COLO668 (cell line): ENCODE results near the gene ATP7A.
"Not testable (repeated sequence)": the region's sequence is repeated elsewhere in the genome, so short reads cannot be mapped to it uniquely, and the experiment has no call there.

Experiments used
- DNase-seq: peaks from one replicate; lab custom pipeline; 2025; ENCODE audit not compliant: unreplicated experiment; lab: John Stamatoyannopoulos, UW

The ATP7A gene

GRCh38 chrX:77910108-77910840 lies at the start of gene ATP7A:
TSS of gene ATP7A (plus strand) at chrX:77910693. CDS start at chrX:77971642, 60,949 bp downstream.
- peak; percentile 93 for DNase-seq

GRCh38 chrX:77875372-77875771 lies 35.1 kb upstream of the ATP7A start:
- no peak for DNase-seq

- not testable (repeated sequence) for DNase-seq
Observed at GRCh38 chrX:77881418-77881817, 29.1 kb upstream of the ATP7A start.

- DNase-seq: no peak
Observed at GRCh38 chrX:77892887-77893286, 17.6 kb upstream of the ATP7A start.

- DNase-seq: no peak
Observed at GRCh38 chrX:77893713-77894112, 16.8 kb upstream of the ATP7A start.

- DNase-seq: peak; percentile 91
Observed at GRCh38 chrX:77894921-77895886, 15.3 kb upstream of the ATP7A start, which contains the start of gene MAGT1. TSS of gene MAGT1 (minus strand) at chrX:77895435. CDS start at chrX:77895410, 25 bp downstream.

- DNase-seq: peak; percentile 68
Observed at GRCh38 chrX:77899081-77899828, 11.2 kb upstream of the ATP7A start, which contains the start of gene COX7B. TSS of gene COX7B (plus strand) at chrX:77899468. CDS start at chrX:77899554, 86 bp downstream.

GRCh38 chrX:77900688-77901087 lies 9.8 kb upstream of the ATP7A start:
- no peak for DNase-seq

GRCh38 chrX:77901506-77901905 lies 9.0 kb upstream of the ATP7A start:
- no peak for DNase-seq

GRCh38 chrX:77917294-77917933 lies 6.9 kb downstream of the ATP7A start:
- DNase-seq: no peak

- DNase-seq: no peak
Observed at GRCh38 chrX:77918568-77918967, 8.1 kb downstream of the ATP7A start.

GRCh38 chrX:77919370-77919769 lies 8.9 kb downstream of the ATP7A start:
- DNase-seq: not testable (repeated sequence)

GRCh38 chrX:77922787-77923186 lies 12.3 kb downstream of the ATP7A start:
- no peak for DNase-seq

GRCh38 chrX:77924320-77924859 lies 13.9 kb downstream of the ATP7A start:
- DNase-seq: no peak

- no peak for DNase-seq
Observed at GRCh38 chrX:77925764-77926163, 15.3 kb downstream of the ATP7A start.

- no peak for DNase-seq
Observed at GRCh38 chrX:77930581-77930980, 20.1 kb downstream of the ATP7A start.

GRCh38 chrX:77935886-77936285 lies 25.4 kb downstream of the ATP7A start:
- DNase-seq: no peak

GRCh38 chrX:77936299-77936698 lies 25.8 kb downstream of the ATP7A start:
- DNase-seq: no peak

- no peak for DNase-seq
Observed at GRCh38 chrX:77937291-77937690, 26.8 kb downstream of the ATP7A start.

GRCh38 chrX:77938083-77938680 lies 27.7 kb downstream of the ATP7A start:
- DNase-seq: no peak
